HG02840 (cell line): ENCODE measurements around the gene API5.

Experiments
- ATAC-seq: cut with Tn5 transposase; IDR thresholded peaks from one replicate; pipeline ENCODE4 v1.9.1; 2021; ENCODE audit warnings: mild to moderate bottlenecking, moderate library complexity, moderate number of reproducible peaks; ENCODE audit not compliant: unreplicated experiment, low FRiP score

Gene API5

DNA sequence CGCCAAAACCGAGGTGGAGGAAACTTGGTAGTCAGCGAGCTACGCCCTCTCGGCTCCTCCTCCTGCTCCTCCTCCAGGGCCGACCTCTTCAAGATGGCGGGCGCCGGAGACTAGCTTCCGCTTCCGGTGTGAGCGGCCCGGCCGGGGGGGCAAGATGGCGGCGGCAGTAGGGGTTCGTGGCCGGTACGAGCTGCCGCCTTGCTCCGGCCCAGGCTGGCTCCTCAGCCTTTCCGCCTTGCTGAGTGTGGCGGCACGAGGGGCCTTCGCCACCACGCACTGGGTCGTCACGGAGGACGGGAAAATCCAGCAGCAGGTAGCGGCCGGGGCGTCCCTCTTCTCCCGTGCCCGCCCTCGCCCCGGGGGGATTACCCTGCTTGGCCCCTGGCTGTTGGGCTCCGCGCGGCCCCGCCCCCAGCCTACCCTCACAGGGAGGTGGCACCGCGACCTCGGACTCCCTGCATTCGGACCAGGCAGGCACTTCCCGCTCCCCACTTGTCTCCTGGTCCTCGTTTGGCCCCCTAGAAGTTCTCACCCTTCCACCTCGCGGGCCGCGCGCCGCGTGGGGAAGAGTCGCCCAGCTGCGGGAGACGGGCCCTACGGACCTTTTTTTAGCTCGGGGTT is 47.1 kb downstream of the API5 start, which contains the start of gene TTC17:
TSS of gene TTC17 (plus strand) at position 120 of the 621 bp plus-strand sequence. CDS start at position 155, 35 bp downstream.
- peak; percentile 96 for ATAC-seq

DNA sequence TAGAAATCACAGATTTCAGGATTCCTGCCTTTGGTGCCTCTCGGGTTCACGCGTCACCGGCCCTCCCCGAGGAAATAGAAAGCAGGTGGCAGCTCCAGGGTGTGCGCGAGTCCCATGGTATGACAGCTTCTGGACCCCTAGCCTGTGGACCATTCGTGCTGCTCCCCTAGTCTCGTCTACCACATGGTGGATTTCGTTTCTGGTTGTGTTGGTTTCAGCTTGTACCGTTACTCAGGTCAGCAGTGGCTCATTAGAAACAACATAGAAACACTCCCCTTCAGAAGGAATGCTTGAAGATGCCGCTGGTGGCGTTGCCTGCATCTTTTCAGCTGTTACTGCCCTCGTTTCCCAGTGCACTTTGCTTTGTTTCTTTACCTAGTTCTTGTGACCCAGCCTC is 47.6 kb downstream of the API5 start:
- ATAC-seq, result peak; percentile 32

DNA sequence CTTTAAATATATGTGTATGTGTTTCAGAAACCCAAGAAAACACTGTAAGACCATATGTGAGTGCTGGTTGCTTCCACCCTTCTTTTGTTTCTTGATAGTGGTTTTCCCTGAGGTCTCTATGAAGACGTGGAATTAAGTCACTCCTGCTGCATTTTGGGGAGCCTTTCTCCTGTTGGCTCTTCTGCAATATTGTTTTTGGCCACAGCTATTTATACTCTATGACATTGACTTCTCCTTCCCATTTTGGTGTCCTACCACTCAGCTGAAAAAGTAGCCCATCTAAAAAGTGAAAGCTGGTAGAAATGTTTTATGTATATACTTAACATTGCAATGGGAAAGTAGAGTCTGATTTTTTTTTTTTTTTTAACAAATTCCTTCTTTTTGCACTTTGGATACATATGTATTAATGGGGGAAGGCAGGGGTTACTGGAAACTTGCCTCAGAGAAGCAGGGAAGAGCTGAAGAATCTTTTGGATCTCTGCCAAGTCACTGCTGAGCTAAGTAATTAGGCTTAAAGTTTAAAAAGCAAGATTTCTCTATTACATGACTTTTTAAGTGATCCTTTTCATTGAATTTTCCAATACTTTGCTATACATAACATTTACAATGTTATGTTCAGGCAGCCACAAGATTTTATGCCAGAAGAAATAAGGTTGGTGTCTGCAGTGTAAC is 48.7 kb downstream of the API5 start:
- ATAC-seq, result no peak

DNA sequence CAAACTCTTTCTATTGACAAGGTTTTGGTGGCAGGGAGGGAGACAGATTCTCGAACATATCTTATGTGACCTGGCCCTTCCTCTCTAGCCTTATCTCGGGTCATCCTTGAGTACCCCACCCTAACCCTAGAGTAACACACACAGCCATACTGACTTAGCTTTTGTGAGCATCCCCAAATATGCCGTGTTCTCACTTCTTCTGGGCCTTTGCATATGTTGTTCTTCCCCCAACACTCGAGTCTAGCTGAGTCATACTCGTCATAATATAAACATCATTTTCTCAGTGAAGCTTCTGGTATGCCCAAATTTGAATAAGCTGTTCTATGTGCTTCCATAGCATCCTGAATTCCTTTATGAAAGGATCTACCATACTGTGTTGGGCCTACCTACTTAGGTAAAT is 54.9 kb downstream of the API5 start:
- no peak for ATAC-seq

DNA sequence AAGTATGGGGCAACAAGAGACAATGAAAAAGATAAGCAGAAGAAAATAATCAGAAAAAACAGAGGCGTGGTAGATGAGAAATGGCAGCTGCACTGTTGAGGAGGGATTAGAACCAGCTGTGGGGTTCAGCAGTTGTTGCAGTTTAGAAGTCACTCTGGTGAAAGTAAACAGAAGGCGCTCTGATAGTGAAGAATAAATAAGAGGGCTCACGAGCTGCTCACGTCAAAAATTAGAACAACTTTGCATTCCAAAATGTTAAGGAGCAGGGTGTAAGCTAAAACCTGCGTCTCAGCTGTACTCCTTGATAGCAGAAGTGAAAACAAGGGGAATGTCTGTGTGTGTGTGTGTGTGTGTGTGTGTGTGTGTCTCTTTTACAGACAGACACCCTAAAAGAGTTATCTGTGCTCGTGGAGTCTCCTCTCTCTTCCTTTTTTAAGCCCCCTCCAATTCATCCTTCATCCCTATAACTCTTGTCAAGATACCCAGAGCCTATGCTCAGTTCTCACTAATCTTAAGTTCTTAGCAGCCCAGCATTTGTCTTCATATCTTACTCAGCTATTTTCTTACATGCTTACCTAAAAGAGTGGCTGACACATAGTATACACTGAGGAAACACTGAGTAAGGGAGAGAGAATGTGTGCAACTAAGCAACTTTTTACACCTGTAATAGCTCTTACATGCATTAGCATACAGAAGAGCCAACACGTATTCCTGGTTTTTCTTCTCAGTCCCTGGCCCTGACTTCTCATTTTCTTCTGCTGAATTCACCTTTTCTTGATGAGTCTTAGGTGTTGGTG is 55.8 kb downstream of the API5 start:
- ATAC-seq, result no peak

DNA sequence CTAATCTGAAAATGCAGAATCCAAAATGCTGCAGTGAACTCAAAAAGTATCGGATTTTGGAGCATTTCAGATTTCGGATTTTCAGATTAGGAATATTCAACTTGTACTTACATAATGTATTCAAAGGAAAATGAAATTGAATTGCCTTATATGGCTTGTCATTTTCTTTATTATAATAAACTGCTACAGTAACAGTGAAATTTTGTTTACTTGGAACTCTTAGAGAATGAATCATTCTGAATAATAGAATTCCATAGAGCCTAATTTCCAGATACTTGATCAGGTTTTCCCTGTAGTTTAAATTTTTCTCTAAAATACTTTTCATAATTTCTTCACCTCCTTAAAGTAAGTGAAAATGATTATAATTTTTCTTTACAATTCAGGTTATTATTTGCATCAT is 64.3 kb downstream of the API5 start:
- no peak for ATAC-seq

DNA sequence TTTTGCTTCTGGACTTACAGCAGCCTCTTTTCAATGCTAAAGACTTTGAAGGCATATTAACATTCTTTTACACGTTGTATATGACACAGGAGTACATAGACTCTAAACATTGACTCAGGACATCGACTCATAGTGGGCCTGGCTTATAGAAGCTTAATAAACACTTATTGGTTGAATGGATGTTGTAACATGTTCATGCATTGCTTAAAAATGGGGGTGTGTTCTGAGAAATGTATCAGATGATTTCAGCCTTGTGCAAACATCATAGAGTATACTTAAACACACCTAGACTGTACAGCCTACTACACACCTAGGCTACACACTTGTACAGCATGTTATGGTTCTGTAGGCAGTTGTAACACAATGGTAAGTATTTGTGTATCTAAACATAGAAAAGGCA is 64.8 kb downstream of the API5 start:
- ATAC-seq, result no peak

DNA sequence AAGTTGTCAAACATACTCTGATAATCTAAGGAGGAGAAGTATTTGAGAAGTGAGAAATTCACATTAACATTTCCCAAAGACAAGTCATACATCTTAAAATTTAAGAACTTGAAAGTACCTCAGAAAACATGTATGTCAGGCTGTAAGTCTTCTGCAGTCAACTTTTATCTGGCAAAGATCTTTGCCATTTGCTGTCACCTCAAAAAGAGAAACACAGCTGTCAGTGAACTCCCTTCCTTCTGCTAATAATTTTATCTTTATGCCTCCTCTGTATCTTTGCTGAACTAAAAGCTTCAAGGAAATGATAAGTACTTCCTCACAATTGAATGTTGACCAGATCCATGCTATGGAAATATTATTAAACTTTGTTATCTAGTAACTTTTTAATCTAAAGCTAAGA is 65.6 kb downstream of the API5 start:
- no peak for ATAC-seq

DNA sequence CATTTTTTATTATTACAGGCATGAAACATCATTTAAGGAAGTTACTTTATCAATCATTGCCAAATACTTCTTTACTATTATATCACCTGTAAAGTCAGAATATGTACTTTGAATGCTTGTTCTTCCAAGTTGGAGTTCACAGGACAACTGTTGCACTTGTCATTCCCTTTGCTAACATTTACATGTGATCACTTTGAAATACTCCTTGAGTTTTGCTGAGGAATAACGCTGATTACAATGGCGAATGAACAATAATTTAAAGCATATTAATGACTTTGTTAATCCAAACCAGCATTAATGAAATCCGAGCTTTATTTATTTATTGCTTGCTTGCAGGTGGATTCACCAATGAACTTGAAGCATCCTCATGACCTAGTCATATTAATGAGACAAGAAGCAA is 67.1 kb downstream of the API5 start:
- no peak for ATAC-seq

DNA sequence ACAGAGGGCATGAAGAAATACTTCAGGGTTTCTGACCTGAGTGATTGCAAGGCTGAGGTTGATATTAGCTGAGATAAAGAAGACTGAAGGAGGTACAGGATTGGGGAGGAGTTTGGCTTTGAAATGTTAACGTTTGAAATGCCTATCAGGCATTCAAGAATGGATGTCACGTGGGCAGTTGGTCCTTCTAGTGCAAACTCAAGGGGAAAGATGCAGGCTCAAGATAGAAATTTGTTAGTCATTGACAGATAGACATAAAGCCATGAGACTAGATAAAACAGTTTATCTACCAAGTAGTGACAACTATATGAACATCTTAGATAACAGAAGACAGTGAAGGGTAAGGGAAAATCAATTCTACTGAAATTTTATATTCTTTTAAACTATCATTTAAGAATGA is 70.0 kb downstream of the API5 start:
- ATAC-seq, result no peak

DNA sequence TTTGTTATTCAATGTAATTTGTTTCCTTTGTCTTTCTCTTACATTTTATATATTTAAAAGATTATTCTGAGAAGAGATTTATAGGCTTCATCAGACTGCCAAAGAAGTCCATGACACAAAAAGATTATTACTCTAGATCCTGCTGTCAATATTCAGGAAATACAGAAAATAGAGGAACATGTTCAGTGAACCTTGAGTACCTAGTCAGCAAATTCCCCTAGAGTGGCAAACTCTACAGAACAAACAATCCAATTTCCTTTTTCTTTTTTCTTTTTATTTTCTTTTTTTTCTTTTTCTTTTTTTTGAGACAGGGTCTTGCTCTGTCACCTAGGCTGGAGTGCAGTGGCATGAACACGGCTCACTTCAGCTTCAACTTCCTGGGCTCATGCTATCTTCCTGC is 70.8 kb downstream of the API5 start:
- no peak for ATAC-seq

DNA sequence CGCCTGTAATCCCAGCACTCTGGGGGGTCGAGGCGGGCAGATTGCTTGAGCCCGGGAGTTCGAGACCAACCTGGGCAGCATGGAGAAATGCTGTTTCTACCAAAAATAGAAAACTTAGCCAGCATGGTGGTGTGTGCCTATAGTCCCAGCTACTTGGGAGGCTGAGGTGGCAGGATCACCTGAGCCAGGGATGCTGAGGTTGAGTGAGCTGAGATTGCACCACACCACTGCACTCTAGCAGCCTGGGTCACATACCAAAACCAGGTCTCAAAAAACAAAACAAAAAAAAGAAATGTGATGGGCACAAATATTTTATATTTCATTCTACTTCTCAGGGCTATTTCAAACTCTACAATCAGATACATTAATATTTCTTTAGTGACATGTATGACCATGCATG is 72.6 kb downstream of the API5 start:
- ATAC-seq, result no peak

DNA sequence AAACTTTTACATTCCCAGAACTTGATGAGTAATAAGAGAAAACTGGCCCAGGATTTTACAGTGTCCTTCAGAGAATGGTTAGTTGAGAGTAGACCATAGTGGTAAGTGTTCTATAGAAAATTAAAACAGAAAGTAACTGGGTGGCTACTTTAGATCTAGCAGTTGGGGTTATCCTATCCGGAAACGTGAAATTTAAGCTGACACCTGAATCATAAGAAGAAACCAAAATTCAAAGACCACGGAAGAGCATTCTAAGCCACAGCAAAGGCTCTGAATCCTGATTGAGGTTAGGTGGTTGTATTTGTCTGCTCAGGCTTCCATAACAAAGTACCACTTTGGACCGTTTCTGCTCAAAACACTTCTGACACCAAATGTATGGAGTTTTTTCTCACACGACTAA is 80.9 kb downstream of the API5 start:
- no peak for ATAC-seq

DNA sequence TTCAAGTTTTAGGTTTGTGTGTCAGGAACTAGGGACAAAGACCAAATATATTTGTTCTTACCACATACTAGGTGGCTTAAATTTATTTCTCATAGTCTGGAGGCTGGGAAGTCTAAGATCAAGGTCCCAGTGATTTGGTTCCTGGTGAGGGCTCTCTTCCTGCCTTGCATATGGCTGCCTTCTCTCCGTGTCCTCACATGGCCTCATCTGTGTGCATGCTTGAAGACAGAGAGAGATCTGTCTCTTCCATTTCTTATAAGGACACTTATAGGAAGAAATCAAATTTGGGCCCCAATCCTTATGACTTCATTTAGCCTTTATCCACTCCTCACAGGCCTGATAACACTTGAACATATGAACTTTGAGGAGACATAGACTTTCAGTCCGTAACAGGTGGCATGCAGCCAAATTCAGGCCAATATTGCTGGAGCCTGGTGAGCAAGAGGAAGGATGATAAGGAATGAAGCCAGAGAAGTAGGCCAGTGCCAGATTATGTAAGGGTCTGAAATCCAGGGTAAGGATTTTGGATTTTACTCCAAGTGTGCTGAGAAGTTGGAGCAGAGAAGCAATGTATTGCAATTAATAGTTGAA is 82.1 kb downstream of the API5 start:
- ATAC-seq, result no peak
